GM23248 (cell line): ENCODE data around the gene GLT1D1. TPM values are rescaled to one million over a fixed set of nuclear protein-coding genes. Genes with fewer than 3 reads are reported as not detected.

Experiments used
- DNase-seq: peaks from one replicate; pipeline ENCODE4 v3.0.0-alpha.2; 2015
- H2AFZ ChIP-seq: fragments of 200-600 bp; sonication (generic); 2 replicates; pipeline ENCODE4 v1.6.1; 2016; ENCODE audit warnings: antibody characterized with exemption
- H3F3A ChIP-seq: fragments of 200-600 bp; sonication (generic); 2 replicates; pipeline ENCODE4 v1.6.1; 2016; ENCODE audit warnings: mild to moderate bottlenecking, antibody characterized with exemption, mixed run types; ENCODE audit not compliant: insufficient read depth
- H3K27ac ChIP-seq: fragments of 200-600 bp; sonication (generic); 2 replicates; pipeline ENCODE4 v1.5.1; 2016; ENCODE audit warnings: mild to moderate bottlenecking
- H3K27me3 ChIP-seq: fragments of 200-600 bp; sonication (generic); replicated peaks from 2 replicates; pipeline ENCODE4 v1.6.1; 2016; ENCODE audit warnings: mild to moderate bottlenecking; ENCODE audit not compliant: insufficient read depth
- H3K36me3 ChIP-seq: fragments of 200-600 bp; sonication (generic); 2 replicates; pipeline ENCODE4 v1.6.1; 2016; ENCODE audit warnings: low read depth, mild to moderate bottlenecking
- H3K4me1 ChIP-seq: fragments of 200-600 bp; sonication (generic); 2 replicates; pipeline ENCODE4 v1.6.1; 2016; ENCODE audit warnings: mild to moderate bottlenecking; ENCODE audit not compliant: insufficient read depth
- H3K4me2 ChIP-seq: fragments of 200-600 bp; sonication (generic); one replicate; pipeline ENCODE4 v1.6.1; 2016; ENCODE audit warnings: mild to moderate bottlenecking; ENCODE audit not compliant: unreplicated experiment
- H3K4me3 ChIP-seq: fragments of 200-600 bp; sonication (generic); 2 replicates; pipeline ENCODE4 v1.5.1; 2016; ENCODE audit warnings: mild to moderate bottlenecking
- H3K79me2 ChIP-seq: fragments of 200-600 bp; sonication (generic); 2 replicates; pipeline ENCODE4 v1.6.1; 2016; ENCODE audit warnings: mild to moderate bottlenecking; ENCODE audit not compliant: insufficient read depth
- H3K9ac ChIP-seq: fragments of 200-600 bp; sonication (generic); 2 replicates; pipeline ENCODE4 v1.6.1; 2016; ENCODE audit warnings: mild to moderate bottlenecking
- H3K9me2 ChIP-seq: fragments of 200-600 bp; sonication (generic); 2 replicates; pipeline ENCODE4 v1.6.1; 2016; ENCODE audit warnings: mixed run types, mild to moderate bottlenecking, moderate library complexity; ENCODE audit not compliant: insufficient read depth
- H3K9me3 ChIP-seq: fragments of 200-600 bp; sonication (generic); one replicate; pipeline ENCODE4 v1.6.1; 2017; ENCODE audit warnings: low read depth
- H4K20me1 ChIP-seq: fragments of 200-600 bp; sonication (generic); 2 replicates; pipeline ENCODE4 v1.6.0; 2016; ENCODE audit not compliant: insufficient read depth
- EZH2 ChIP-seq: fragments of 200-600 bp; sonication (generic); IDR thresholded peaks from 2 replicates; pipeline ENCODE4 v1.6.1; 2018; ENCODE audit warnings: antibody characterized with exemption, mild to moderate bottlenecking; ENCODE audit not compliant: insufficient read depth, poor library complexity, severe bottlenecking
- EZH2phosphoT487 ChIP-seq: fragments of 200-600 bp; sonication (generic); IDR thresholded peaks from 2 replicates; pipeline ENCODE4 v1.6.1; 2018; ENCODE audit warnings: antibody characterized with exemption, moderate library complexity, mild to moderate bottlenecking, low read depth; ENCODE audit not compliant: insufficient read depth
- WGBS, 2 experiments: methylation state at CpG; one replicate each; pipeline ENCODE4 v1.1.6; 2015 to 2017; ENCODE audit warnings: low lambda C conversion rate in 2 of 2, low coverage in 1 of 2; ENCODE audit errors: missing lambda C conversion rate in 2 of 2; 5-methylcytosine and 5-hydroxymethylcytosine counted together
- in situ Hi-C: fragments of 300-500 bp; cut with MboI; formaldehyde crosslinking; loops from 2 replicates; pipeline ENCODE4 v1.15.0; 2020
- polyA plus RNA-seq: library from polyadenylated mRNA; unstranded; fragments of >200 nt; fragmentation: Nextera tagmentation; extraction: Ambion mirVana; gene quantifications from 2 replicates; pipeline ENCODE4 v1.2.1, GENCODE V29; 2016
- total RNA-seq: library from RNA; depleted of rRNA; stranded (reverse); fragments of >200 nt; shearing (Covaris generic); gene quantifications from 2 replicates; pipeline ENCODE4 v1.2.3, GENCODE V29; 2014

GLT1D1 gene
- total and polyA plus RNA-seq, 2 experiments from 2014 or later: not detected

GRCh38 chr12:128823216-128823915 is 29.9 kb upstream of the GLT1D1 start:
- peak overlapping the region; percentile 88 for H3K4me2 ChIP-seq
- DNase-seq: no peak
- WGBS, 2 experiments: 1 to 2% methylated on average over 33 to 48 of the region's 88 CpGs
- H2AFZ ChIP-seq: peak overlapping the region; percentile 77
- no peaks in the 10 kb centered on the region for H3K27me3 ChIP-seq
- in situ Hi-C loops: no loop called here
- H3K4me1 ChIP-seq: peaks cover 15% of the 10 kb centered on the region
- H3K79me2 ChIP-seq: peaks cover 51% of the 10 kb centered on the region
- no peaks in the 10 kb centered on the region for H4K20me1 ChIP-seq
- H3K9ac ChIP-seq: peak overlapping the region; percentile 89
- no peaks in the 10 kb centered on the region for H3K9me2 ChIP-seq
- H3F3A ChIP-seq: peaks cover 4% of the 10 kb centered on the region; the same call in 1 of the 2 replicates
- H3K9me3 ChIP-seq: no peaks in the 10 kb centered on the region
- peak overlapping the region; percentile 78 for H3K4me3 ChIP-seq
- no peak for TF ChIP-seq EZH2phosphoT487
- TF ChIP-seq EZH2: no peak
- H3K27ac ChIP-seq: peak overlapping the region; percentile 23
- H3K36me3 ChIP-seq: no peaks in the 10 kb centered on the region

DNA sequence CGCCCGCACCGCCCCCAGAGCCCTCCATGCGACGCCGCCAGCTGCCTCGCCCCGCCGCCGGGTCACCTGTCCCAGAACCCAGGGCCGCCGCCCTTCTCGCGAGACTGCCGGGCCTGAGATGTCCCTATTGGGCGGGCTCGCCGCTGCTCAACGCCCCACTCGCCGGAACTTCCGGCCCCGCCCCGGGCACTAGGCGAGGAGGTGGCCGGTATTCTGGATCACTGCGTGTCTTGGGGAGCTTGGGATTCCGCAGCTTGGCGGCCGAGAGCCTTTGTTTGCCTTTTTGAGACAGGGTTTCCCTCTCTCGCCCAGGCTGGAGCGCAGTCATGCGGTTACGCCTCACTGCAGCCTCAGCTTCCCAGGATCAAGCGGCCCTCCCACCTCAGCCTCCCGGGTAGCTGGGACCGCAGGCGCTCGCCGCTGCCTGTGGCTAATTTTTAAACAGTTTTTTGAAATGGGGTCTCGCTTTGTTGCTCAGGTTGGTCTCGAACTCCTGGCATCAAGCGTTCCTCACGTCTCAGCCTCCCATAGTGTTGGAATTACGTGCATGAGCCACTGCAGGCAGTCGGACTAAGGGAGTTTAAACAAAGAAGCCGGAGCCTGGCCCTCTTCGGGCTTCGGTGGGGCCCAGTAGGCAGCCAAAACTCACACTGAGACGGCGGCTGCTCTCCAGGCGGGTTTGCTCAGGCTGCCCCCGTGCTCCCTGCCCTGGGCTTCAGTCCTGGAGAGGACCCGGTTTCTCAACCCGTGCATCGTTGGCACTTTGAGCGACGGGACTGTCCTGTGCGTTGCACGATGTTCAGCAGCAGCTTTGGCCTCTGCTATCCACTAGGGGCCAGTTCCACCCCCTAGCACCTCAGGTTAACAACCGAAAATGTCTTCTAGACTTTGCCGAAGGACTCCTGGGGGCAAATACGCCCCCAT is 29.1 kb upstream of the GLT1D1 start, which contains the start of gene SLC15A4:
TSS of gene SLC15A4 (minus strand) at position 43 of the 924 bp plus-strand sequence. CDS start at position 28, 15 bp downstream.
- Histone ChIP-seq H3K27me3 (no peaks in the 10 kb centered on the region), H4K20me1 (no peaks in the 10 kb centered on the region), H3K9me3 (no peaks in the 10 kb centered on the region), H3K36me3 (no peaks in the 10 kb centered on the region), H3K4me3 (peak within 1 kb of the TSS; percentile 78), H3K9me2 (no peaks in the 10 kb centered on the region), H3K4me2 (peak within 1 kb of the TSS; percentile 88), H2AFZ (peak within 1 kb of the TSS; percentile 91), H3K4me1 (peaks cover 7% of the 10 kb centered on the region; the same call in 1 of the 2 replicates), H3K79me2 (peaks cover 43% of the 10 kb centered on the region), H3K9ac (peak within 1 kb of the TSS; percentile 92), H3F3A (peaks cover 3% of the 10 kb centered on the region; the same call in 1 of the 2 replicates), H3K27ac (peak within 1 kb of the TSS; percentile 73)
- TF ChIP-seq EZH2phosphoT487 (no peak), EZH2 (no peak)
- peak; percentile 97 for DNase-seq
- in situ Hi-C loops: no loop called here
- 5 to 6% methylated on average over 45 to 55 of the region's 63 CpGs for WGBS, 2 experiments

GRCh38 chr12:128825835-128826234 is 27.4 kb upstream of the GLT1D1 start:
- H3F3A ChIP-seq: no peaks in the 10 kb centered on the region
- peaks cover 26% of the 10 kb centered on the region for H3K79me2 ChIP-seq
- no peaks in the 10 kb centered on the region for H3K36me3 ChIP-seq
- no peak overlapping the region for H3K4me2 ChIP-seq
- no peak for DNase-seq
- in situ Hi-C loops: no loop called here
- H3K4me1 ChIP-seq: peaks cover 7% of the 10 kb centered on the region; the same call in 1 of the 2 replicates
- H4K20me1 ChIP-seq: no peaks in the 10 kb centered on the region
- no peaks in the 10 kb centered on the region for H3K9me3 ChIP-seq
- H3K9me2 ChIP-seq: no peaks in the 10 kb centered on the region
- WGBS, 2 experiments: 28 to 37% methylated on average over 4 of the region's 4 CpGs
- H3K27ac ChIP-seq: no peak overlapping the region
- no peak overlapping the region for H3K9ac ChIP-seq
- H3K27me3 ChIP-seq: no peaks in the 10 kb centered on the region
- TF ChIP-seq EZH2 (no peak), EZH2phosphoT487 (no peak)
- no peak overlapping the region for H2AFZ ChIP-seq
- no peak overlapping the region for H3K4me3 ChIP-seq

- Histone ChIP-seq H3K36me3 (no peaks in the 10 kb centered on the region), H2AFZ (no peak overlapping the region), H3K9me3 (no peaks in the 10 kb centered on the region), H3K27ac (no peak overlapping the region), H3K27me3 (no peaks in the 10 kb centered on the region), H3K4me2 (no peak overlapping the region), H3K9ac (no peak overlapping the region), H3K4me3 (no peak overlapping the region), H3K9me2 (no peaks in the 10 kb centered on the region), H3F3A (no peaks in the 10 kb centered on the region), H3K79me2 (peaks cover 7% of the 10 kb centered on the region), H4K20me1 (no peaks in the 10 kb centered on the region), H3K4me1 (peaks cover 7% of the 10 kb centered on the region; the same call in 1 of the 2 replicates)
- 76 to 86% methylated on average over 2 of the region's 2 CpGs for WGBS, 2 experiments
- DNase-seq: no peak
- in situ Hi-C loops: no loop called here
- no peak for TF ChIP-seq EZH2
- no peak for TF ChIP-seq EZH2phosphoT487
Measured at GRCh38 chr12:128827724-128828123, 25.6 kb upstream of the GLT1D1 start.
